GM23338 (cell line): ENCODE results near the gene CKB.

Experiments
- EZH2 ChIP-seq: fragments of 200-600 bp; sonication (generic); IDR thresholded peaks from one replicate; pipeline ENCODE4 v1.8.0; 2017; ENCODE audit warnings: antibody characterized with exemption, mild to moderate bottlenecking, low read depth; ENCODE audit not compliant: unreplicated experiment
- JUNB ChIP-seq: IDR thresholded peaks from one replicate; pipeline ENCODE4 v1.6.1; 2016; ENCODE audit warnings: antibody characterized with exemption; ENCODE audit not compliant: unreplicated experiment
- NANOG ChIP-seq: IDR thresholded peaks from 2 replicates; pipeline ENCODE4 v1.6.1; 2016; ENCODE audit warnings: antibody characterized with exemption, borderline replicate concordance
- POLR2AphosphoS5 ChIP-seq: IDR thresholded peaks from 2 replicates; pipeline ENCODE4 v1.6.1; 2016; ENCODE audit warnings: antibody characterized with exemption, low read depth
- TF ChIP-seq, protein P1 (sequence below), 2 experiments: fragments of 200-600 bp in 1 of 2; sonication (generic) in 1 of 2; conservative IDR thresholded peaks; 2 replicates each; pipeline versions ENCODE4 v1.5.1 to v1.6.1; 2016 to 2017; ENCODE audit warnings: antibody characterized with exemption in 2 of 2, low read depth in 2 of 2, mild to moderate bottlenecking in 2 of 2, moderate library complexity in 1 of 2
- TF ChIP-seq, protein P2 (sequence below): IDR thresholded peaks from one replicate; pipeline ENCODE4 v1.6.1; 2018; ENCODE audit warnings: antibody characterized with exemption; ENCODE audit not compliant: unreplicated experiment

DNA sequence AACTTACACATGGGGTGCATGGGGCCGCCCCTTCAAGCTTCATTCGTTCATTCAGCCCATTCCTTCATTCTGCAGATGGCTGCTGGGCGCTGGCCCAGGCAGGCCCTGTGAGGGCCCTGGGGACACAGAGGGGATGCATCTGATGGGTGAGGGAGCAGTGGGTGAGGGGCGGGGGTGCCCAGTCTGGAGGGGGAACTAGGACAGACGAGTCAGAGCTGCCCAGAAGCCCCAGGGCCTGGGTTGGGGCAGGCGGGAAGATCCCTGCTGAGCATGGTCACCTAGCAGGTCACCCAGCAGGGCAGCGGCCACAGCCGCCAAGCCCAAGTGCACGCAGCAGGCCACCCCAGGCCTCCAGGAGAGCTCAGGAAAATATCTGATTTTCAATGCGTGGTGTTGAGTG, 20.5 kb upstream of the CKB start:
- TF ChIP-seq, protein P1, sequence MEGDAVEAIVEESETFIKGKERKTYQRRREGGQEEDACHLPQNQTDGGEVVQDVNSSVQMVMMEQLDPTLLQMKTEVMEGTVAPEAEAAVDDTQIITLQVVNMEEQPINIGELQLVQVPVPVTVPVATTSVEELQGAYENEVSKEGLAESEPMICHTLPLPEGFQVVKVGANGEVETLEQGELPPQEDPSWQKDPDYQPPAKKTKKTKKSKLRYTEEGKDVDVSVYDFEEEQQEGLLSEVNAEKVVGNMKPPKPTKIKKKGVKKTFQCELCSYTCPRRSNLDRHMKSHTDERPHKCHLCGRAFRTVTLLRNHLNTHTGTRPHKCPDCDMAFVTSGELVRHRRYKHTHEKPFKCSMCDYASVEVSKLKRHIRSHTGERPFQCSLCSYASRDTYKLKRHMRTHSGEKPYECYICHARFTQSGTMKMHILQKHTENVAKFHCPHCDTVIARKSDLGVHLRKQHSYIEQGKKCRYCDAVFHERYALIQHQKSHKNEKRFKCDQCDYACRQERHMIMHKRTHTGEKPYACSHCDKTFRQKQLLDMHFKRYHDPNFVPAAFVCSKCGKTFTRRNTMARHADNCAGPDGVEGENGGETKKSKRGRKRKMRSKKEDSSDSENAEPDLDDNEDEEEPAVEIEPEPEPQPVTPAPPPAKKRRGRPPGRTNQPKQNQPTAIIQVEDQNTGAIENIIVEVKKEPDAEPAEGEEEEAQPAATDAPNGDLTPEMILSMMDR (conservative IDR thresholded peaks at IDR 0.05; ENCODE audit: low read depth in 2 of 2): no peak
- no peak for TF ChIP-seq NANOG
- TF ChIP-seq, protein P2, sequence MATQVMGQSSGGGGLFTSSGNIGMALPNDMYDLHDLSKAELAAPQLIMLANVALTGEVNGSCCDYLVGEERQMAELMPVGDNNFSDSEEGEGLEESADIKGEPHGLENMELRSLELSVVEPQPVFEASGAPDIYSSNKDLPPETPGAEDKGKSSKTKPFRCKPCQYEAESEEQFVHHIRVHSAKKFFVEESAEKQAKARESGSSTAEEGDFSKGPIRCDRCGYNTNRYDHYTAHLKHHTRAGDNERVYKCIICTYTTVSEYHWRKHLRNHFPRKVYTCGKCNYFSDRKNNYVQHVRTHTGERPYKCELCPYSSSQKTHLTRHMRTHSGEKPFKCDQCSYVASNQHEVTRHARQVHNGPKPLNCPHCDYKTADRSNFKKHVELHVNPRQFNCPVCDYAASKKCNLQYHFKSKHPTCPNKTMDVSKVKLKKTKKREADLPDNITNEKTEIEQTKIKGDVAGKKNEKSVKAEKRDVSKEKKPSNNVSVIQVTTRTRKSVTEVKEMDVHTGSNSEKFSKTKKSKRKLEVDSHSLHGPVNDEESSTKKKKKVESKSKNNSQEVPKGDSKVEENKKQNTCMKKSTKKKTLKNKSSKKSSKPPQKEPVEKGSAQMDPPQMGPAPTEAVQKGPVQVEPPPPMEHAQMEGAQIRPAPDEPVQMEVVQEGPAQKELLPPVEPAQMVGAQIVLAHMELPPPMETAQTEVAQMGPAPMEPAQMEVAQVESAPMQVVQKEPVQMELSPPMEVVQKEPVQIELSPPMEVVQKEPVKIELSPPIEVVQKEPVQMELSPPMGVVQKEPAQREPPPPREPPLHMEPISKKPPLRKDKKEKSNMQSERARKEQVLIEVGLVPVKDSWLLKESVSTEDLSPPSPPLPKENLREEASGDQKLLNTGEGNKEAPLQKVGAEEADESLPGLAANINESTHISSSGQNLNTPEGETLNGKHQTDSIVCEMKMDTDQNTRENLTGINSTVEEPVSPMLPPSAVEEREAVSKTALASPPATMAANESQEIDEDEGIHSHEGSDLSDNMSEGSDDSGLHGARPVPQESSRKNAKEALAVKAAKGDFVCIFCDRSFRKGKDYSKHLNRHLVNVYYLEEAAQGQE: no peak
- no peak for TF ChIP-seq POLR2AphosphoS5
- TF ChIP-seq EZH2: no peak
- TF ChIP-seq JUNB: no peak
